HCT116 (cell line): ENCODE data around the gene GBGT1. TPM values are rescaled to one million over a fixed set of nuclear protein-coding genes. Genes with fewer than 3 reads are reported as not detected.
A peak's percentile ranks its signal among the peaks of the same experiment; 100 is the strongest.

Source experiments
- ATAC-seq: fragments of 200-7000 bp; cut with Tn5 transposase; 2 replicates; pipeline ENCODE4 v1.9.1; 2020; ENCODE audit warnings: mild to moderate bottlenecking, moderate library complexity
- BruUV-seq: library from RNA; stranded (reverse); fragments of 400-500 nt; replicated peaks from 2 replicates; lab custom pipeline; 2021; lab: Mats Ljungman, UMichigan
- CTCF ChIA-PET: fragments of 300-600 bp; sonication (Branson Sonifier 250); formaldehyde crosslinking; loops from one replicate; lab custom pipeline; 2021; ENCODE audit warnings: antibody characterized with exemption; lab: Charles Lee
- POLR2A ChIA-PET: fragments of 300-600, 350-600 bp; sonication (Branson Sonifier 250); formaldehyde crosslinking; loops from one replicate; lab custom pipeline; 2021; ENCODE audit warnings: antibody characterized with exemption; lab: Charles Lee
- RAD21 ChIA-PET, 2 experiments: fragments of 300-600 bp; sonication (Branson Sonifier 250); formaldehyde crosslinking; loops; one replicate each; lab custom pipeline; 2023; ENCODE audit warnings: low total read pairs in 2 of 2; ENCODE audit not compliant: uncharacterized antibody in 2 of 2, unreplicated experiment in 2 of 2, low non-redundant PET in 1 of 2; lab: Charles Lee
- DNase-seq: peaks from one replicate; pipeline ENCODE4 v3.0.0-alpha.2; 2010; ENCODE audit warnings: low read depth, low spot score
- H2AFZ ChIP-seq: fragments of 200-600 bp; shearing (Covaris generic), sonication (generic); 2 replicates; pipeline ENCODE4 v1.6.1; 2017; ENCODE audit warnings: low read depth, mixed run types, mixed read lengths, antibody characterized with exemption, low read length; ENCODE audit not compliant: poor library complexity, severe bottlenecking
- H3K27ac ChIP-seq: 2 replicates; pipeline ENCODE4 v1.5.1; 2012; ENCODE audit warnings: low read depth, low read length
- H3K27me3 ChIP-seq: fragments of 200-600 bp; sonication (generic); 2 replicates; pipeline ENCODE4 v1.6.1; 2016; ENCODE audit warnings: mixed run types, low read length, mixed read lengths; ENCODE audit not compliant: insufficient read depth
- H3K36me3 ChIP-seq, 2 experiments: fragments of 200-500 bp in 1 of 2; fragments of 200-600 bp in 1 of 2; sonication (Bioruptor generic) in 1 of 2; sonication (generic) in 1 of 2; 2 replicates each; pipeline versions ENCODE4 v1.5.1 to v1.6.1; 2014 to 2016; ENCODE audit warnings: low read length in 2 of 2, inconsistent platforms in 1 of 2, mixed read lengths in 1 of 2, mixed run types in 1 of 2; ENCODE audit not compliant: insufficient read depth in 2 of 2, control insufficient read depth in 1 of 2
- H3K4me1 ChIP-seq, 2 experiments: fragments of 200-600 bp in 1 of 2; sonication (generic) in 1 of 2; 2 replicates each; pipeline versions ENCODE4 v1.5.1 to v1.6.1; 2012 to 2017; ENCODE audit warnings: low read length in 2 of 2, inconsistent platforms in 1 of 2, mild to moderate bottlenecking in 1 of 2, mixed read lengths in 1 of 2, mixed run types in 1 of 2, moderate library complexity in 1 of 2; ENCODE audit not compliant: insufficient read depth in 2 of 2, control insufficient read depth in 1 of 2
- H3K4me2 ChIP-seq: fragments of 200-600 bp; sonication (generic); 2 replicates; pipeline ENCODE4 v1.6.1; 2017; ENCODE audit warnings: mixed run types, low read length, mixed read lengths
- H3K4me3 ChIP-seq, 2 experiments: fragments of 200-600 bp in 1 of 2; sonication (generic) in 1 of 2; replicated peaks in 1 of 2; 2 replicates each; pipeline ENCODE4 v1.5.1; 2011 to 2016; ENCODE audit warnings: low read length in 2 of 2, control low read depth in 1 of 2, low read depth in 1 of 2, mild to moderate bottlenecking in 1 of 2, mixed read lengths in 1 of 2, mixed run types in 1 of 2
- H3K79me2 ChIP-seq: fragments of 200-600 bp; sonication (generic); 2 replicates; pipeline ENCODE4 v1.6.1; 2017; ENCODE audit warnings: mild to moderate bottlenecking, mixed run types, low read length, moderate library complexity, mixed read lengths; ENCODE audit not compliant: insufficient read depth
- H3K9ac ChIP-seq: fragments of 200-600 bp; sonication (generic); 2 replicates; pipeline ENCODE4 v1.6.1; 2016; ENCODE audit warnings: low read length, mixed read lengths
- H3K9me2 ChIP-seq: fragments of 200-600 bp; sonication (generic), shearing (Covaris generic); 2 replicates; pipeline ENCODE4 v1.6.1; 2017; ENCODE audit warnings: mixed run types, mild to moderate bottlenecking, moderate library complexity; ENCODE audit not compliant: insufficient read depth
- H3K9me3 ChIP-seq, 2 experiments: fragments of 200-500 bp in 1 of 2; fragments of 200-600 bp in 1 of 2; sonication (Bioruptor generic) in 1 of 2; sonication (generic) in 1 of 2; 2 replicates each; pipeline ENCODE4 v1.6.1; 2014 to 2017; ENCODE audit warnings: low read length in 2 of 2, mixed read lengths in 2 of 2, inconsistent platforms in 1 of 2, low read depth in 1 of 2, mild to moderate bottlenecking in 1 of 2, mixed run types in 1 of 2, moderate library complexity in 1 of 2; ENCODE audit not compliant: control insufficient read depth in 1 of 2, insufficient read depth in 1 of 2
- H4K20me1 ChIP-seq: fragments of 200-600 bp; sonication (generic), shearing (Covaris generic); 2 replicates; pipeline ENCODE4 v1.6.1; 2017; ENCODE audit warnings: mixed run types, mild to moderate bottlenecking, moderate library complexity; ENCODE audit not compliant: insufficient read depth
- ATF3 ChIP-seq: IDR thresholded peaks from 2 replicates; pipeline ENCODE4 v1.6.1; 2012
- CBX3 ChIP-seq: IDR thresholded peaks from 2 replicates; pipeline ENCODE4 v1.6.1; 2012; ENCODE audit warnings: low read depth
- CEBPB ChIP-seq: IDR thresholded peaks from 2 replicates; pipeline ENCODE4 v1.6.1; 2012; ENCODE audit warnings: low read depth
- ELF1 ChIP-seq: IDR thresholded peaks from 2 replicates; pipeline ENCODE4 v1.6.1; 2012; ENCODE audit warnings: low read depth, borderline replicate concordance
- EZH2 ChIP-seq: fragments of 200-600 bp; sonication (generic); IDR thresholded peaks from 2 replicates; pipeline ENCODE4 v1.6.1; 2017; ENCODE audit warnings: antibody characterized with exemption, mixed run types
- EZH2phosphoT487 ChIP-seq: fragments of 200-600 bp; IDR thresholded peaks from 2 replicates; pipeline ENCODE4 v1.6.1; 2018; ENCODE audit warnings: antibody characterized with exemption, borderline replicate concordance
- FOSL1 ChIP-seq: IDR thresholded peaks from 2 replicates; pipeline ENCODE4 v1.6.1; 2012; ENCODE audit warnings: low read depth
- JUND ChIP-seq: IDR thresholded peaks from 2 replicates; pipeline ENCODE4 v1.6.1; 2012
- POLR2AphosphoS5 ChIP-seq: IDR thresholded peaks from 2 replicates; pipeline ENCODE4 v1.6.1; 2011; ENCODE audit warnings: mild to moderate bottlenecking, low read depth, low read length, moderate library complexity
- SIN3A ChIP-seq: IDR thresholded peaks from 2 replicates; pipeline ENCODE4 v1.6.1; 2012; ENCODE audit warnings: low read depth
- SP1 ChIP-seq: IDR thresholded peaks from 2 replicates; pipeline ENCODE4 v1.6.1; 2012; ENCODE audit warnings: low read depth
- TCF7L2 ChIP-seq: IDR thresholded peaks from 2 replicates; pipeline ENCODE4 v1.7.0; 2011; ENCODE audit warnings: borderline replicate concordance, inconsistent platforms; ENCODE audit not compliant: insufficient read depth, insufficient read length; ENCODE audit errors: extremely low read depth
- YY1 ChIP-seq: IDR thresholded peaks from 2 replicates; pipeline ENCODE4 v1.6.1; 2011; ENCODE audit warnings: low read length, low read depth, moderate library complexity, mild to moderate bottlenecking; ENCODE audit not compliant: insufficient replicate concordance; ENCODE audit errors: extremely low read depth
- ZNF274 ChIP-seq: fragments of 200-500 bp; sonication (Bioruptor generic); IDR thresholded peaks from 2 replicates; pipeline ENCODE4 v1.6.1; 2014; ENCODE audit warnings: mild to moderate bottlenecking, low read depth, low read length, inconsistent platforms
- intact Hi-C: fragments of 100-400 bp; cut with micrococcal nuclease; formaldehyde crosslinking; loops from 2 replicates; pipeline ENCODE4 v1.10.0; 2022
- total RNA-seq: library from RNA; stranded (reverse); gene quantifications from one replicate; pipeline ENCODE4 v1.2.1, GENCODE V29; 2021; ENCODE audit not compliant: unreplicated experiment
- TF ChIP-seq, protein P1 (sequence below): IDR thresholded peaks from 2 replicates; pipeline ENCODE4 v1.6.1; 2012
- TF ChIP-seq, protein P2 (sequence below): IDR thresholded peaks from 2 replicates; pipeline ENCODE4 v1.6.1; 2011; ENCODE audit warnings: mild to moderate bottlenecking, low read length, moderate library complexity; ENCODE audit not compliant: insufficient replicate concordance; ENCODE audit errors: extremely low read depth

GBGT1 gene
- total RNA-seq, 1 experiment from 2014 or later: 0.34 TPM

GRCh38 chr9:133162861-133163503, 732 bp downstream of the GBGT1 start:
- POLR2A ChIA-PET: no interaction called here
- H3K36me3 ChIP-seq: no peaks in the 10 kb centered on the region
- BruUV-seq: no TSS peak
- TF ChIP-seq YY1 (no peak), SIN3A (no peak), JUND (no peak)
- no peak overlapping the region for H3K4me3 ChIP-seq
- CTCF ChIA-PET: no interaction called here
- H3K79me2 ChIP-seq: no peaks in the 10 kb centered on the region
- H3K27ac ChIP-seq: no peak overlapping the region
- DNase-seq (no peak), ATAC-seq (no peak)
- no peak overlapping the region for H2AFZ ChIP-seq
- RAD21 ChIA-PET: no interaction called here
- H3K4me1 ChIP-seq: 0 out of 4 replicates have a peak, but pooled peaks cover 0 to 3% of the 10 kb centered on the region in 2 experiments
- no peaks in the 10 kb centered on the region for H3K9me3 ChIP-seq
- H3K9me2 ChIP-seq: no peaks in the 10 kb centered on the region
- intact Hi-C loops: no loop called here
- no peak overlapping the region for H3K4me2 ChIP-seq
- no peaks in the 10 kb centered on the region for H4K20me1 ChIP-seq
- H3K9ac ChIP-seq: no peak overlapping the region
- no peaks in the 10 kb centered on the region for H3K27me3 ChIP-seq

GRCh38 chr9:133161547-133161950, 2.2 kb downstream of the GBGT1 start:
- ChIA-PET RAD21 (no interaction called here), CTCF (no interaction called here), POLR2A (no interaction called here)
- H3K4me3 ChIP-seq: no peak overlapping the region
- H3K4me1 ChIP-seq: 0 out of 4 replicates have a peak, but pooled peaks cover 0 to 3% of the 10 kb centered on the region in 2 experiments
- DNase-seq: no peak
- peak overlapping the region; percentile 74 for H2AFZ ChIP-seq
- no peaks in the 10 kb centered on the region for H3K27me3 ChIP-seq
- no peaks in the 10 kb centered on the region for H3K9me3 ChIP-seq
- H3K9me2 ChIP-seq: no peaks in the 10 kb centered on the region
- H3K27ac ChIP-seq: no peak overlapping the region
- intact Hi-C loops: no loop called here
- no TSS peak for BruUV-seq
- ATAC-seq: no peak
- H3K36me3 ChIP-seq: no peaks in the 10 kb centered on the region
- no peaks in the 10 kb centered on the region for H4K20me1 ChIP-seq
- no peak overlapping the region for H3K4me2 ChIP-seq
- H3K79me2 ChIP-seq: no peaks in the 10 kb centered on the region
- H3K9ac ChIP-seq: no peak overlapping the region
- TF ChIP-seq POLR2AphosphoS5 (no peak), ATF3 (no peak), ELF1 (no peak), FOSL1 (no peak), EZH2phosphoT487 (no peak), ZNF274 (no peak), SP1 (no peak), JUND (no peak), TCF7L2 (no peak), CBX3 (no peak), YY1 (no peak), CEBPB (no peak), SIN3A (no peak), EZH2 (no peak)
- TF ChIP-seq, protein P1, sequence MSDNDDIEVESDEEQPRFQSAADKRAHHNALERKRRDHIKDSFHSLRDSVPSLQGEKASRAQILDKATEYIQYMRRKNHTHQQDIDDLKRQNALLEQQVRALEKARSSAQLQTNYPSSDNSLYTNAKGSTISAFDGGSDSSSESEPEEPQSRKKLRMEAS: no peak
- TF ChIP-seq, protein P2, sequence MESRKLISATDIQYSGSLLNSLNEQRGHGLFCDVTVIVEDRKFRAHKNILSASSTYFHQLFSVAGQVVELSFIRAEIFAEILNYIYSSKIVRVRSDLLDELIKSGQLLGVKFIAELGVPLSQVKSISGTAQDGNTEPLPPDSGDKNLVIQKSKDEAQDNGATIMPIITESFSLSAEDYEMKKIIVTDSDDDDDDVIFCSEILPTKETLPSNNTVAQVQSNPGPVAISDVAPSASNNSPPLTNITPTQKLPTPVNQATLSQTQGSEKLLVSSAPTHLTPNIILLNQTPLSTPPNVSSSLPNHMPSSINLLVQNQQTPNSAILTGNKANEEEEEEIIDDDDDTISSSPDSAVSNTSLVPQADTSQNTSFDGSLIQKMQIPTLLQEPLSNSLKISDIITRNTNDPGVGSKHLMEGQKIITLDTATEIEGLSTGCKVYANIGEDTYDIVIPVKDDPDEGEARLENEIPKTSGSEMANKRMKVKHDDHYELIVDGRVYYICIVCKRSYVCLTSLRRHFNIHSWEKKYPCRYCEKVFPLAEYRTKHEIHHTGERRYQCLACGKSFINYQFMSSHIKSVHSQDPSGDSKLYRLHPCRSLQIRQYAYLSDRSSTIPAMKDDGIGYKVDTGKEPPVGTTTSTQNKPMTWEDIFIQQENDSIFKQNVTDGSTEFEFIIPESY: no peak
